Smooth muscle cell (in vitro differentiated cells): Measurements from ENCODE around the gene UROD. TPM values are rescaled to one million over a fixed set of nuclear protein-coding genes. Genes with fewer than 3 reads are reported as not detected.

ENCODE experiments used
- DNase-seq: peaks from one replicate; lab custom pipeline; 2025; ENCODE audit not compliant: unreplicated experiment; lab: John Stamatoyannopoulos, UW
- H2AFZ ChIP-seq: fragments of 200-600 bp; sonication (generic); 2 replicates; pipeline ENCODE4 v1.6.0; 2016; ENCODE audit warnings: antibody characterized with exemption, low read depth, mild to moderate bottlenecking
- H3F3A ChIP-seq: fragments of 200-600 bp; sonication (generic); 2 replicates; pipeline ENCODE4 v1.6.0; 2017; ENCODE audit warnings: antibody characterized with exemption, low read depth
- H3K27ac ChIP-seq: fragments of 200-600 bp; sonication (generic); 2 replicates; pipeline ENCODE4 v1.5.1; 2016; ENCODE audit warnings: low read depth, mild to moderate bottlenecking
- H3K27me3 ChIP-seq: fragments of 200-600 bp; sonication (generic); 2 replicates; pipeline ENCODE4 v1.6.1; 2016; ENCODE audit warnings: low read depth, mild to moderate bottlenecking
- H3K36me3 ChIP-seq: fragments of 200-600 bp; sonication (generic); 2 replicates; pipeline ENCODE4 v1.5.1; 2016; ENCODE audit warnings: low read depth
- H3K4me1 ChIP-seq: fragments of 200-600 bp; sonication (generic); 2 replicates; pipeline ENCODE4 v1.5.1; 2016; ENCODE audit warnings: low read depth
- H3K4me2 ChIP-seq: fragments of 200-600 bp; sonication (generic); 2 replicates; pipeline ENCODE4 v1.6.0; 2016; ENCODE audit warnings: mild to moderate bottlenecking
- H3K4me3 ChIP-seq: fragments of 200-600 bp; sonication (generic); 2 replicates; pipeline ENCODE4 v1.5.1; 2016; ENCODE audit warnings: mild to moderate bottlenecking
- H3K79me2 ChIP-seq: fragments of 200-600 bp; sonication (generic); 2 replicates; pipeline ENCODE4 v1.6.0; 2016; ENCODE audit warnings: low read depth, mild to moderate bottlenecking
- H3K9ac ChIP-seq: fragments of 200-600 bp; sonication (generic); 2 replicates; pipeline ENCODE4 v1.6.0; 2016; ENCODE audit warnings: low read depth
- H3K9me3 ChIP-seq: fragments of 200-600 bp; sonication (generic); replicated peaks from 2 replicates; pipeline ENCODE4 v1.5.1; 2016; ENCODE audit warnings: low read depth
- H4K20me1 ChIP-seq: fragments of 200-600 bp; sonication (generic); 2 replicates; pipeline ENCODE4 v1.6.0; 2016; ENCODE audit warnings: low read depth
- WGBS: methylation state at CpG from one replicate; pipeline ENCODE4 v1.1.7; 2016; ENCODE audit warnings: low lambda C conversion rate; 5-methylcytosine and 5-hydroxymethylcytosine counted together
- polyA plus RNA-seq: library from polyadenylated mRNA; unstranded; fragments of >200 nt; fragmentation: Nextera tagmentation; extraction: Ambion mirVana; gene quantifications from 2 replicates; pipeline ENCODE4 v1.2.1, GENCODE V29; 2016
- total RNA-seq: library from RNA; depleted of rRNA; stranded (reverse); fragments of >200 nt; gene quantifications from 2 replicates; pipeline ENCODE4 v1.2.3, GENCODE V29; 2014
- TF ChIP-seq, protein P1 (sequence below): fragments of 200-600 bp; sonication (generic); IDR thresholded peaks from 2 replicates; pipeline ENCODE4 v1.5.1; 2017; ENCODE audit warnings: borderline replicate concordance, mild to moderate bottlenecking, antibody characterized with exemption; ENCODE audit not compliant: insufficient read depth, poor library complexity, severe bottlenecking

The UROD gene
- total and polyA plus RNA-seq, 2 experiments from 2014 or later = 82.4 to 123 TPM

DNA sequence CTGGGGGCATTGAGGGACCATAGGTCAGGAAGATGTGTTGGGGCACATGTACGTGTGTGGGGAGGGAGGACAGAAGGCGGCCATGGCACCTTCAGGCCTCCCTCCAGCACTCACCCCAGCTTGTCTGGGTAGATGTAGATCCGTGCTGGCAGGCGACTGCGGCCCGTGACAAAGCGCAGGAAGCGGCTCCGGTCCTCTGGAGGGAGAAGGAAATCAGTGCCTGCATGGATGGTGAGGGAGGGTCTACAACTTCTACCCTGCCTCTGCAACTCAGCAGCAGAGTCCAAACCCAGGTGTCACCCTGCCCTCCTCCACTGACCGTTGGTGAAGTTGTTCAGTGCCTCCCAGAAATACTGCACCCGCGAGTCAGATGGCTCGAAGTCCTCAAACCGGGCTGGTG is 8.3 kb upstream of the UROD start:
- H3K79me2 ChIP-seq = no peaks in the 10 kb centered on the region
- H4K20me1 ChIP-seq = no peaks in the 10 kb centered on the region
- TF ChIP-seq, protein P1, sequence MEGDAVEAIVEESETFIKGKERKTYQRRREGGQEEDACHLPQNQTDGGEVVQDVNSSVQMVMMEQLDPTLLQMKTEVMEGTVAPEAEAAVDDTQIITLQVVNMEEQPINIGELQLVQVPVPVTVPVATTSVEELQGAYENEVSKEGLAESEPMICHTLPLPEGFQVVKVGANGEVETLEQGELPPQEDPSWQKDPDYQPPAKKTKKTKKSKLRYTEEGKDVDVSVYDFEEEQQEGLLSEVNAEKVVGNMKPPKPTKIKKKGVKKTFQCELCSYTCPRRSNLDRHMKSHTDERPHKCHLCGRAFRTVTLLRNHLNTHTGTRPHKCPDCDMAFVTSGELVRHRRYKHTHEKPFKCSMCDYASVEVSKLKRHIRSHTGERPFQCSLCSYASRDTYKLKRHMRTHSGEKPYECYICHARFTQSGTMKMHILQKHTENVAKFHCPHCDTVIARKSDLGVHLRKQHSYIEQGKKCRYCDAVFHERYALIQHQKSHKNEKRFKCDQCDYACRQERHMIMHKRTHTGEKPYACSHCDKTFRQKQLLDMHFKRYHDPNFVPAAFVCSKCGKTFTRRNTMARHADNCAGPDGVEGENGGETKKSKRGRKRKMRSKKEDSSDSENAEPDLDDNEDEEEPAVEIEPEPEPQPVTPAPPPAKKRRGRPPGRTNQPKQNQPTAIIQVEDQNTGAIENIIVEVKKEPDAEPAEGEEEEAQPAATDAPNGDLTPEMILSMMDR = no peak
- no peak overlapping the region for H3K4me2 ChIP-seq
- no peak for DNase-seq
- no peak overlapping the region for H2AFZ ChIP-seq
- no peaks in the 10 kb centered on the region for H3K36me3 ChIP-seq
- H3K9ac ChIP-seq = no peak overlapping the region
- no peaks in the 10 kb centered on the region for H3K4me1 ChIP-seq
- no peaks in the 10 kb centered on the region for H3K9me3 ChIP-seq
- H3K27ac ChIP-seq = no peak overlapping the region
- no peaks in the 10 kb centered on the region for H3K27me3 ChIP-seq
- H3K4me3 ChIP-seq = no peak overlapping the region
- 98% methylated on average over 13 of the region's 14 CpGs for WGBS
- no peaks in the 10 kb centered on the region for H3F3A ChIP-seq

DNA sequence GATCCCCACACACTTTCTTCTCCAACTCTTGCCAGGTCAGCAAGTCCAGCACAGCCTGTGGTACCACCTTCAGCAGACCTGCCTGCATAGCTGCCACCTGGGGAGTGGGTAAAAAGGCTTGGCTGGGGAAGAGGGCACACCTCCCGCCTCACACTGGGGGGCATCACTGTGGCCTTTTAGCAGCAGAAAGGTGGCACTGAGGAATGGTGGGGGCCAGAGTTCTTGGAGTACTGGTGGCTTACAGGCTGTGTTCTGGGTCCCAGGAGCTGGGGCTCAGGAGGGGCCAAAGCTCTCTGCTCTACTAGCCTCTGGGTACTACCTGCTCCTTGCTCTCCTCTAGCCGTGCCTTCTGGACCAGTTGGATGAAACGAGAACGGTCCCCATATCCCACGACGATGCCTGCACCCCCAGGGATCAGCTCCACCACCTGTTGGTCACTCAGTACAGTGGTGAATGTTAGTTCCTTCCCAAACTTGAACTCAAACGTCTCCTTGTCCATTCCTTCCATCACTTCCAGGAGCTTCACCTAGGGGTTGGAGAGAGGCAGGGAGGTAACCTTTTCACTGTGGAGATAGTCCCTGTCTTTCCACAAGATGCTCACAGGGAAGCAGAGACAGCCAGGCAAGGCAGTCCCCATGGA is 7.7 kb upstream of the UROD start:
- TF ChIP-seq, protein P1 = no peak
- Histone ChIP-seq H3K4me2 (no peak overlapping the region), H3K27me3 (no peaks in the 10 kb centered on the region), H3K9me3 (no peaks in the 10 kb centered on the region), H2AFZ (no peak overlapping the region), H3F3A (no peaks in the 10 kb centered on the region), H3K4me1 (no peaks in the 10 kb centered on the region), H4K20me1 (no peaks in the 10 kb centered on the region), H3K36me3 (no peaks in the 10 kb centered on the region), H3K9ac (no peak overlapping the region), H3K27ac (no peak overlapping the region), H3K4me3 (no peak overlapping the region), H3K79me2 (no peaks in the 10 kb centered on the region)
- 95% methylated on average over 7 of the region's 7 CpGs for WGBS
- no peak for DNase-seq

DNA sequence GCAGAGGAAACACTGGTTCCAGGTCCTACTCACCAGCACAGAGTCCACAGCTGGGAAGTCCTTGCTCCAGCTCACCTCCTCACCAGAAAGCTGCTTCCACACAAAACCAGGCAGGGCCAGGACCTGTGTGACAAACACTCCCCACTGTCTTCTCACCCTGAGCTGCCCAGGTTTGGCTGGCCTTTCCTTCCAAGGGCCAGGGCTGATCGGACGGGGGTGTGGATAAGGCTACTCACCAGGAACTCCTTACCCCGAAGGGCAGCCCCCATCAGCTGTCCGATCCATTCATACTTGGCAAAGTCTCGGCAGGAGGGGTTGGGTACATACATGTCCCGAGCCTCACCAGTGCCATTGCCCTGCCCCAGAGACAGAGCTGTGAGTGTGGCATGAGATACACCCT is 6.3 kb upstream of the UROD start:
- DNase-seq = no peak
- H3K36me3 ChIP-seq = no peaks in the 10 kb centered on the region
- WGBS = 100% methylated on average over 6 of the region's 6 CpGs
- no peak overlapping the region for H3K4me3 ChIP-seq
- H3K79me2 ChIP-seq = peaks cover 10% of the 10 kb centered on the region
- H3K4me1 ChIP-seq = peaks cover 4% of the 10 kb centered on the region
- no peaks in the 10 kb centered on the region for H3F3A ChIP-seq
- TF ChIP-seq, protein P1 = no peak
- H3K27me3 ChIP-seq = no peaks in the 10 kb centered on the region
- H3K27ac ChIP-seq = no peak overlapping the region
- H3K9ac ChIP-seq = no peak overlapping the region
- H3K9me3 ChIP-seq = no peaks in the 10 kb centered on the region
- H3K4me2 ChIP-seq = no peak overlapping the region
- H4K20me1 ChIP-seq = peaks cover 6% of the 10 kb centered on the region
- H2AFZ ChIP-seq = no peak overlapping the region

DNA sequence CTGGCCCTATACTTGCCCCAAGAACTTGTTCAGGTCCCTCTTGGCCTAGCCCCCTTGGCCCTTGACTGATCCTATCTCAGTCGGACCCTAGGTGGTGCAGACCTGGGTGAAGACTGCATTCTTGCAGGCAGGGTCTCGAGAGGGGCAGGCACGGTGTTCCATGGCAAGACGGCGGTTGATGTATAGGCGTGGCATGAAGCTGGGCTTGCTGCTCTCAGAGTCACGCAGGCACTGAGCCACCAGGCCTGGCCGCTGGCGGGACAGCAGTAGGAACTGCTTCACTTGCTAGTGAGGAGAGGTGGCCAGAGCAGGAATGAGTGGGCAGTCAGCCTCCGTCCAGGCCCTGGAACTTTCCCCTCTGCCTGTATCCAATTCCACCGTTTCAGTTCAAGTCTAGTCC is 4.7 kb upstream of the UROD start:
- H2AFZ ChIP-seq = no peak overlapping the region
- no peak for DNase-seq
- peaks cover 10% of the 10 kb centered on the region for H3K79me2 ChIP-seq
- WGBS = 87% methylated on average over 11 of the region's 11 CpGs
- no peak overlapping the region for H3K27ac ChIP-seq
- peaks cover 10% of the 10 kb centered on the region for H3K4me1 ChIP-seq
- no peaks in the 10 kb centered on the region for H3K27me3 ChIP-seq
- no peaks in the 10 kb centered on the region for H3K36me3 ChIP-seq
- peaks cover 6% of the 10 kb centered on the region for H4K20me1 ChIP-seq
- H3K9ac ChIP-seq = no peak overlapping the region
- H3K9me3 ChIP-seq = no peaks in the 10 kb centered on the region
- no peak overlapping the region for H3K4me2 ChIP-seq
- no peaks in the 10 kb centered on the region for H3F3A ChIP-seq
- no peak overlapping the region for H3K4me3 ChIP-seq
- TF ChIP-seq, protein P1 = no peak
